Mesodermal cell (in vitro differentiated cells): ENCODE results near the gene MACF1.

ENCODE experiments used
- H3K27ac ChIP-seq: 2 replicates; pipeline ENCODE4 v1.7.0; 2013; ENCODE audit warnings: mild to moderate bottlenecking, low read depth, low read length, moderate library complexity; ENCODE audit not compliant: severe bottlenecking
- H3K36me3 ChIP-seq: 2 replicates; pipeline ENCODE4 v1.7.1; 2013; ENCODE audit warnings: mild to moderate bottlenecking, low read length, moderate library complexity; ENCODE audit not compliant: control insufficient read depth, insufficient read depth
- H3K4me1 ChIP-seq: one replicate; pipeline ENCODE4 v1.7.1; 2013; ENCODE audit warnings: mild to moderate bottlenecking, low read length; ENCODE audit not compliant: insufficient read depth, control insufficient read depth, poor library complexity, severe bottlenecking
- H3K4me3 ChIP-seq: 2 replicates; pipeline ENCODE4 v1.7.0; 2013; ENCODE audit warnings: low read length, control low read depth, mild to moderate bottlenecking; ENCODE audit not compliant: insufficient read depth, poor library complexity, severe bottlenecking; ENCODE audit errors: extremely low read depth
- H3K9me3 ChIP-seq: 2 replicates; pipeline ENCODE4 v1.7.1; 2013; ENCODE audit warnings: mild to moderate bottlenecking, low read length, moderate library complexity; ENCODE audit not compliant: control insufficient read depth
- WGBS, 2 experiments: methylation state at CpG; one replicate each; pipeline ENCODE4 v1.1.5; 2013; ENCODE audit warnings: missing lambda C conversion rate in 2 of 2; ENCODE audit not compliant: insufficient coverage in 2 of 2; 5-methylcytosine and 5-hydroxymethylcytosine counted together

The MACF1 gene

DNA sequence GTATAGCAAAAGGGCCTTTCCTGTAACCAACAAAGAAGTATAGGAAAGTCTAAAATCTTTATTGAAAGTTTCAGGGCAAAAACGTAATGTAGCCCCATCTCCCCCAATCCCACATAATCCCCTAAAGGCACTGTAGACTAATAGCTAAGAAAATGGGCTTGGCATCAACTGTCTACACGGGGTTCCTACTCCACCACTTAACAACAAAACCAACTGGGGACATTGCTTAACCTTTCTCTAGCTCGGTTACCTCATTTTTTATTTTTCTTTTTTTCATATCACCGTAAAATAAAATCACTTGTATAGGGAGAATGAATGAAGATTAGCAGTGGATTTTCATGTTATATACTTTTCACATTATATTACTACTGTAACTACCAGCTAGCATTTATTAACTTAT, 12.3 kb downstream of the MACF1 start:
- no peak overlapping the region for H3K27ac ChIP-seq
- H3K9me3 ChIP-seq = no peaks in the 10 kb centered on the region
- H3K4me3 ChIP-seq = no peak overlapping the region
- peaks cover 41% of the 10 kb centered on the region for H3K36me3 ChIP-seq
- peaks cover 58% of the 10 kb centered on the region for H3K4me1 ChIP-seq
- WGBS, 2 experiments = 100% methylated on average over 1 of the region's 4 CpGs; no CpG with 5 or more reads in 1 of the 2 experiments

DNA sequence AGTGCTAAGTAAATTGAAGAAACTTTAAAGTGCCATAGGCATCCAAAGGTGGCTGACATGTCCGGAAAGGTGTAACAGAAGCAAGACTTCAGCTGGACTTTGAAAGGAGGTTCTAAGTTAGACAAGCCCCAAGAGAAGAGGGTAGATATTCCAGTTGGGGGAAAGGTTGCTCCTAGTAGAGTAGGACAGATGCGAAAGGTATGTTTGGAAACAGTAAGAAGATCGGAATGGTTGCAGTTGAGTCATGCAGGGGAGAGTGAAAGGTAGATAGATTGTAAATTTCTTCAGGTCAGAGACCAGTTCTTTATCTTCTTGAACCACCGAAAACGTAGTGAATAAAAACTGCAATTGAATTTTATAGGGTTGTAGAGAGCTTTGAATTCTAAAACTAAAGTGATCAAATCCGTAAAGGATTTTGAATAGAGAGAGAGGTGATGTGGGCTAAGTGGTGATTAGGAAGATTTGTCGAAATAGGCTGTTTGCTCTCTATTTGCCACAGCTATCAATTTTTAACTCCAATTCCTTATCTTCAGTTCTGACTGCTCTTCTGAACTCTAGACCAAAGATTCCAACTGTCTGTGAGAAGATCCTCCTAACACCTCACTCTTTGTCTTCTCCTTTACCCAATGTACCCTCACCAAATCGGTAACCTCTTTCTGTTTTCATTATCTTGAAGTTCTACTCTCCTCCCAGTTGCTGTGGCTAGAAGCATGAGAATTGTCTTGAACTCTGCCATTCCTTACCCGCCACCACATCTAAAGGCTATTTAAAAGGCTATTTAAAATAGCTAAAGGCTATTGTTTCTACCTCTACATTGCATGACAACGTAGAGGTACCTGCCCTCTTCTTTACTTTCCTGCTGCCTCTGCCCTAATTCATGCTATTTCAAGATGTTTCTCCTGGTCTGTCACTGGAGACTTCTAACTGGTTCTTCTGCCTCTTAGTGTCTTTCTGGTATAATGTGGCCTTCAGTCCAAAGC, 16.7 kb downstream of the MACF1 start:
- Histone ChIP-seq H3K36me3 (peaks cover 52% of the 10 kb centered on the region), H3K4me1 (peaks cover 19% of the 10 kb centered on the region), H3K9me3 (no peaks in the 10 kb centered on the region), H3K4me3 (no peak overlapping the region), H3K27ac (no peak overlapping the region)
- WGBS, 2 experiments = 82 to 92% methylated on average over 6 to 8 of the region's 10 CpGs

DNA sequence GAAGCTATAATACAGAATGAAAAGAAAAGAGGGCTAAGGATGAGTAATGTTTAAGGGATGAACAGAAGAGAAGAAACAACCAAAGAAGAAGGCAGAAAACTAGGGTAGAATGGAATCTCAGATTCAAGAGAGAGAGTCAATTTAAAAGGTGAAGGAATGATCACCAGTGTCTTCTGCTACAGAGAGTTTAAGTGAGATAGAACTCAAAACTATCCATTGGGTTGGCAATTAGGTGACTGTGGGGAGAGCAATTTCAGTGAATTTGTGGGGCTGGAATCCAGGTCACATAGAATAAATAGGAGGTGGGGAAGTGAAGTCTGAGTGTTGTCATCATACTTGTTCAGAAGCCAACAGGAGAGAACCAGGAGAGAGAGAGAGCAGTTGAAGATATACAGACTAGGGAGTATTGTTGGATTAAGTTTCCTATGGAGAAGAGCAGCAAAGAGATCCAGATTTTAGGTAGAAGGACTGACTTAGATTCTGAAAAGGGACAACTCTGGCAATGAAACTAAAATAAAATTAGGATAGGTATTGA, 19.9 kb downstream of the MACF1 start:
- peaks cover 35% of the 10 kb centered on the region for H3K36me3 ChIP-seq
- no peak overlapping the region for H3K4me3 ChIP-seq
- H3K9me3 ChIP-seq = no peaks in the 10 kb centered on the region
- H3K27ac ChIP-seq = no peak overlapping the region
- peaks cover 15% of the 10 kb centered on the region for H3K4me1 ChIP-seq

DNA sequence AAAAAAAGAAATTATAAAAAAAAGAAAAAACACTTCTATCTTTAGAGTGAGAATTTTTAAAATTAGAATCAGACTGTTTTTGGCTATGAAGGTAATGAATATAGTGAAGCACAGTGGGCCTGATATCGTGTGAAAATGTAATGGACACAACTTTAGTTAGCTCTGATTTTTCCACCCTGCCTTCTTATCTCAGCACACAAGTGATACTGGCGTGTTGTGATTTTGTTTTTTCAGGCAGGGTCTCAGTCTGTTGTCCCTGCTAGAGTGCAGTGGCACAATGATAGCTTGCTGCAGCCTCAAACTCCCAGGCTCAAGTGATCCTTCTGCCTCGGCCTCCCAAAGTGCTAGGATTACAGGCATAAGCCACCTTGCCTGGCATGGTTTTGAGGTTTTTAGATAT, 22.3 kb downstream of the MACF1 start:
- Histone ChIP-seq H3K4me3 (no peak overlapping the region), H3K9me3 (no peaks in the 10 kb centered on the region), H3K4me1 (peaks cover 19% of the 10 kb centered on the region), H3K36me3 (peaks cover 52% of the 10 kb centered on the region), H3K27ac (no peak overlapping the region)
- WGBS, 2 experiments = 91 to 93% methylated on average over 2 to 3 of the region's 3 CpGs

DNA sequence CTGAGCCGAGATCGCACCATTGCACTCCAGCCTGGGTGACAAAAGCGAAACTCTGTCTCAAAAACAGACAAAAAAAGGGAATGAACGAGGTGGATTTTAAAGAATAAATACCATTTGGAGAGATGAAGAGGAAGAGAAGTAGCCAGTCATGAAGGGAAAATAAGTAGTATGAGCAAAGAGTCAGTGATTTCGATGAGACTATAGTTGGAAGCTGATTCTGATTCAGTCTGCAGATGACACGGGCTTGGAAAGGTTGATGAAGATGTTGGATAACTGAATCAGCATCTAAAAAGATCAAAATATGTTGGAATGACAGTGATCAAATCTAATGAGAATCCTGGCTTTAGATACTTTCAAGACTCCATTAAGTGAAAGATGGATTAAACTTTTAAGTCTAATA, 23.8 kb downstream of the MACF1 start:
- WGBS, 2 experiments = 98% methylated on average over 6 of the region's 6 CpGs

DNA sequence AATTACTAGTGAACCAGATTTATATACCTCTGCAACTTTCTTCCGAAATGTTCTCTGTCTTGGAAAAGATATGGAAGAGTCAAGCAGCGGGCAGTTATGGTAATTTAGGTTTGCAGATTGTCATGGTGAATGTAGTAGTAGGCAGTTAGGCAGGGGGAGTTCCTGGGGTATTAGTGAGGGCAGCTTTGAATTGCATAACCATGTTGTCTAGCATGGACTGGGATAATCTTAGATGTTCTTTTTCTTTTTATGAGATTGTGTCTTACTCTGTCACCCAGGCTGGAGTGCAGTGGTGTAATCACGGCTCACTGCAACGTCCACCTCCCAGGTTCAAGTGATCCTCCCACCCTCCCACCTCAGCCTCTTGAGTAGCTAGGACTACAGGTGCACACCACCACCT, 25.0 kb downstream of the MACF1 start:
- Histone ChIP-seq H3K27ac (no peak overlapping the region), H3K4me3 (no peak overlapping the region)
- 94 to 96% methylated on average over 4 of the region's 4 CpGs for WGBS, 2 experiments

More for the DNA sequence above, 23.8 kb downstream of the MACF1 start:
- Histone ChIP-seq H3K9me3 (no peaks in the 10 kb centered on the region), H3K36me3 (peaks cover 60% of the 10 kb centered on the region), H3K4me1 (peaks cover 19% of the 10 kb centered on the region), H3K27ac (no peak overlapping the region), H3K4me3 (no peak overlapping the region)

DNA sequence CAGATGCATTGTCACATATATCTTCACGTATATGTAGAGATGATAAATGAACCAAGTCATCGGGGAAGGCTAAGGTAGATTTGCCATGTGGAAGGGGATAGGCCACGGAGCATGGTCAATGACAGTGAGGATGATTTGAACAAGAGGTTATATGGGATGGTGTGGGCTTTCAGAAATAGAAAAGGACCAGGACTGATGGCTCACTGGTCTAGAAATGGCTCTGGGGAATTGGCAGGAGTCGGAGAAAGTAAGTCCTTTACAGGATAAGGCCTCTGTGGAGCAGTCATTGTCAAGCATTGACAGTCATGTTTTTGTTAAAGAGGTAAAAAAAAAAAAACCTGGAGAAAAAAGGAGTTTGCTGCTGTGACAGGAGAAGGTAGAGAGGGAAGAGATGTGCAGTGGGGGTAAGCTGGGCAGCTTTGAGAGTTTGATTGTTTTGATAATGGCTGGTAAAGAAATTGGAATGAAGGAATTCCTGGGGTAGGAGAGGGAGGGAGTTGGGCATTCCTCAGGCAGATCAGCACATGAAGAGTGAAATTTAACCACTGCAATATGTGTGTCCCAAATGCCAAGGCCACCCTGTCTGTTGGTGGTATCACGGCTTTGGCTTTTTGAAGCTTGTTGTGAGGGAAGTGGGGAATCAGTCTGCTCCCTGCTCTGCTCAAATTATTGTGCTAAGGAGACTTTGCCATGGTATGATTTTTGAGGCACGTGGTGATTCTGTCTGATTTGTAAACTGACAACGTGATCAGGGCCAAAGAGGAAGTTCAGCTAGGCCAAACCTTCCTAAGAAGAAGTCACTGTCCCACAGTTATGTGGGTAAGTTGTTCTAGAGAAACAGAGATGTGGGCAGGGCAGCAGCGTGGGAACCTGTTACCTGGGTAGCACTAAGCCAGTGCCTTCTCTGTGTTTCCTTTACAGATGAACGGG, 26.0 kb downstream of the MACF1 start:
- H3K27ac ChIP-seq = peak overlapping the region; percentile 41
- H3K4me3 ChIP-seq = no peak overlapping the region
- peaks cover 16% of the 10 kb centered on the region for H3K4me1 ChIP-seq
- H3K9me3 ChIP-seq = no peaks in the 10 kb centered on the region
- peaks cover 55% of the 10 kb centered on the region for H3K36me3 ChIP-seq
- 74 to 76% methylated on average over 9 of the region's 9 CpGs for WGBS, 2 experiments

More for the DNA sequence above, 25.0 kb downstream of the MACF1 start:
- H3K4me1 ChIP-seq = peaks cover 16% of the 10 kb centered on the region
- H3K9me3 ChIP-seq = no peaks in the 10 kb centered on the region
- H3K36me3 ChIP-seq = peaks cover 51% of the 10 kb centered on the region

DNA sequence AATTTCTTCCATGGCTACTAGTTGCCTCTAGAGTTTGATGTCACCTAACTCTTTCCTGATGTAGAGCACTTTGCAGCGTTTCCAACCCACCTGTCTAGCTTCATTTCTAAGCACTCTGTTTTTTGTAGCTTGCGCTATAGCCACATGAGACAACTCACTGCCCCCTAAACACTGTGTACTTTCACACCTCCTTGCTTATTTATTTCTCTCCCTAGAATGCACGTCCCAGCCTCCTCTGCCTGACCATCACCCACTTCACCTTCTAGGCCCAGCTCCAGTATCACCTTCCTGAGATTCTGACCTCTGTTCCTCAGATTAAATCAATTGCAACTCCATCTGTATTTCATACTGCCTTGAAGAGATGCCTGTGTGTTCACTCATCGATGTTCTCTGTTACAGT, 32.5 kb downstream of the MACF1 start:
- 97 to 100% methylated on average over 3 of the region's 4 CpGs for WGBS, 2 experiments
- Histone ChIP-seq H3K4me1 (no peaks in the 10 kb centered on the region), H3K9me3 (no peaks in the 10 kb centered on the region), H3K4me3 (no peak overlapping the region), H3K36me3 (peaks cover 68% of the 10 kb centered on the region), H3K27ac (no peak overlapping the region)

DNA sequence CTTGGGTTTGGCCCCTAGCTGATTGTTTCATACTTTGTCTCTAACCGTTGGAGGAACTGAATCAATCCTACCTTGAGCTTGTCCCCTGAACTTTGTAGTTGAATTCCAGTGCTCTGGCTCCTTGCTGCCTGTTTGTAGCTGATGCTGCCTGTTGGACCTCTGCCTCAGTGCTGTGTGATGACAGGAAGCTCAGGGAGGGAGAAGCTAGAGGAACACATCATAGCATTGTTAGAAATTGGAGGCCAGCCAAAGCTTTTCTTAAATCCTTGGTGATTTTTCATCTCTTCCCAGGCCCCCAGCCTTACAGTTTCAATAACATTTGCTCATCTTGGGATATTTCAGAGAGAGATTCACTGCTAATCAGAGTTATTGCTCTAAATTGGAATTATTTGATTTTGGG, 34.0 kb downstream of the MACF1 start:
- no peaks in the 10 kb centered on the region for H3K9me3 ChIP-seq
- H3K27ac ChIP-seq = no peak overlapping the region
- peaks cover 58% of the 10 kb centered on the region for H3K36me3 ChIP-seq
- no peak overlapping the region for H3K4me3 ChIP-seq
- H3K4me1 ChIP-seq = no peaks in the 10 kb centered on the region
- WGBS, 2 experiments = 88 to 100% methylated on average over 1 of the region's 1 CpG

DNA sequence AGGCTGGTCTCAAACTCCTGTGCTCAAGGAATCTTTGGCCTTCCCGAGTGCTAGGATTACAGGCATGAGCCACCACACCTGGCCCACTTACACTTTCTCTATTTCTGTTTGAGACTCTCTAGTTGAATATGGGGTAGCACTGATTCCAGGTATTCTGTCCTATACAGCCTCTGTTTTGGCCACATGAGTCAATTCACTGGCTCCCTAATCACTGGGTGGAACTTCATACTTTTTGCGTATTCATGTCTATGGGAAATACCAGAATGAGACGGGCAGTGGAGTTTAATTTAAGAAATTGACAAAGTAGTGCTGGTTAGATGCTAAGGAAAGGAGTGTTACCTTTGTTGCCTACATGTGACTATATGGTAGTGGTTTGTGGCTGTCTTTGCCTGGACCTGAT, 35.5 kb downstream of the MACF1 start:
- Histone ChIP-seq H3K36me3 (peaks cover 61% of the 10 kb centered on the region), H3K4me1 (no peaks in the 10 kb centered on the region), H3K4me3 (no peak overlapping the region), H3K27ac (no peak overlapping the region), H3K9me3 (no peaks in the 10 kb centered on the region)
- WGBS, 2 experiments = 97 to 100% methylated on average over 2 to 3 of the region's 3 CpGs
